SK-N-SH treated with all-trans-retinoic acid at 6 μM for 48 hours (cell line): ENCODE measurements around the gene KCNIP4.

ENCODE experiments used
- ARNTL ChIP-seq: fragments of 450-650 bp; formaldehyde crosslinking; IDR thresholded peaks from 2 replicates; pipeline ENCODE4 v1.5.0; 2020; ENCODE audit warnings: low read depth, mild to moderate bottlenecking, moderate library complexity, borderline replicate concordance
- ESRRG ChIP-seq: fragments of 250-450 bp; sonication (Bioruptor Pico); IDR thresholded peaks from 2 replicates; pipeline ENCODE4 v1.6.1; 2021; ENCODE audit warnings: mild to moderate bottlenecking
- GLIS3 ChIP-seq: fragments of 250-450 bp; sonication (Bioruptor Pico); IDR thresholded peaks from 2 replicates; pipeline ENCODE4 v1.5.0; 2020; ENCODE audit warnings: mild to moderate bottlenecking, moderate library complexity
- ISL1 ChIP-seq: fragments of 250-450 bp; sonication (Bioruptor Pico); IDR thresholded peaks from 2 replicates; pipeline ENCODE4 v2.1.2; 2022; ENCODE audit warnings: mild to moderate bottlenecking, moderate library complexity
- OSR1 ChIP-seq: fragments of 250-450 bp; sonication (Bioruptor Pico); IDR thresholded peaks from 2 replicates; pipeline ENCODE4 v1.8.0; 2022; ENCODE audit warnings: moderate library complexity, mild to moderate bottlenecking, inconsistent platforms
- PPARA ChIP-seq: fragments of 250-450 bp; sonication (Bioruptor Pico); IDR thresholded peaks from 2 replicates; pipeline ENCODE4 v1.5.0; 2020; ENCODE audit warnings: mild to moderate bottlenecking, borderline replicate concordance
- RARB ChIP-seq: fragments of 250-450 bp; sonication (Bioruptor Pico); IDR thresholded peaks from 2 replicates; pipeline ENCODE4 v1.8.0; 2021; ENCODE audit warnings: mild to moderate bottlenecking, moderate library complexity
- ZC3H10 ChIP-seq: fragments of 250-450 bp; sonication (Bioruptor Pico); IDR thresholded peaks from 2 replicates; pipeline ENCODE4 v1.5.1; 2021; ENCODE audit warnings: mild to moderate bottlenecking, moderate library complexity
- ZFP3 ChIP-seq: fragments of 250-450 bp; sonication (Bioruptor Pico); IDR thresholded peaks from 2 replicates; pipeline ENCODE4 v1.5.0; 2020; ENCODE audit warnings: mild to moderate bottlenecking, moderate library complexity
- ZFP30 ChIP-seq: fragments of 450-650 bp; formaldehyde crosslinking; IDR thresholded peaks from 2 replicates; pipeline ENCODE4 v1.5.0; 2022; ENCODE audit warnings: mild to moderate bottlenecking, moderate library complexity
- ZNF565 ChIP-seq: fragments of 450-650 bp; formaldehyde crosslinking; conservative IDR thresholded peaks from 2 replicates; pipeline ENCODE4 v1.5.0; 2020; ENCODE audit warnings: low read depth, mild to moderate bottlenecking, moderate library complexity
- ZNF8 ChIP-seq: fragments of 450-650 bp; formaldehyde crosslinking; IDR thresholded peaks from 2 replicates; pipeline ENCODE4 v1.5.0; 2020; ENCODE audit warnings: mild to moderate bottlenecking, moderate library complexity
- TF ChIP-seq, protein P1 (sequence below): fragments of 250-450 bp; sonication (Bioruptor Pico); IDR thresholded peaks from 2 replicates; pipeline ENCODE4 v1.5.1; 2020; ENCODE audit warnings: low read depth, mild to moderate bottlenecking, moderate library complexity
- TF ChIP-seq, protein P2 (sequence below): fragments of 250-450 bp; sonication (Bioruptor Pico); IDR thresholded peaks from 2 replicates; pipeline ENCODE4 v1.8.0; 2020; ENCODE audit warnings: mild to moderate bottlenecking, moderate library complexity, borderline replicate concordance

DNA sequence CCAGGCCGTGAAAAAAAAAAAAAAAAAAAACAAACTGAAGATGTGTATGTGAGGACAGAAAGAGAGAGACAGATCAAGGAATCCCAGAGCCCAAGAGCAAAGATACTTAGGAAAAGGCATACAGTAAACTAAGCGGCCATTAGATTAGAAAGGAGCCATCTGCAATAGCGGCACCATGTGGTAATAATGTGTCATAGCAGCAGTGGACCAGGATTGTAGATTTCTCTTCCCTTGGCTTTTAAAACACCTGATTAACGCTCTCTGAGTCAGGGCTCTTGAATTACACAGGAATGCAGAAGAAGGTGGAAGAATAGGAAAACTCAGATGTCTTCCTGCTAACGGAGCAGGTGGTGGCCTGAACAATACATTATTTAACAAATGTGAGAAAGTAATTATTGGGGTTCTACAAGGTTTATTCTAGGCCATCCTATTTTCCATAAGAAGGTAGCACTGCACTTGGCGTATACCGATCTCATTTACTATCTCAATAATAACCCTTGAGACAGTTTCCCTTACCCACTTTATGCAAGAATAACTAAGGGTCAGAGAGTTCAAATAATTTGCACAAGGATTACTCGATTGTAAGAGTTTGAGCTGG is 182.7 kb downstream of the KCNIP4 start:
- no peak for TF ChIP-seq ARNTL (CRISPR knock-in tag)
- TF ChIP-seq ZC3H10: no peak
- TF ChIP-seq, protein P1, sequence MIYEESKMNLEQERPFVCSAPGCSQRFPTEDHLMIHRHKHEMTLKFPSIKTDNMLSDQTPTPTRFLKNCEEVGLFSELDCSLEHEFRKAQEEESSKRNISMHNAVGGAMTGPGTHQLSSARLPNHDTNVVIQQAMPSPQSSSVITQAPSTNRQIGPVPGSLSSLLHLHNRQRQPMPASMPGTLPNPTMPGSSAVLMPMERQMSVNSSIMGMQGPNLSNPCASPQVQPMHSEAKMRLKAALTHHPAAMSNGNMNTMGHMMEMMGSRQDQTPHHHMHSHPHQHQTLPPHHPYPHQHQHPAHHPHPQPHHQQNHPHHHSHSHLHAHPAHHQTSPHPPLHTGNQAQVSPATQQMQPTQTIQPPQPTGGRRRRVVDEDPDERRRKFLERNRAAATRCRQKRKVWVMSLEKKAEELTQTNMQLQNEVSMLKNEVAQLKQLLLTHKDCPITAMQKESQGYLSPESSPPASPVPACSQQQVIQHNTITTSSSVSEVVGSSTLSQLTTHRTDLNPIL (CRISPR knock-in tag): no peak
- no peak for TF ChIP-seq GLIS3
- no peak for TF ChIP-seq ZFP3 (CRISPR knock-in tag)
- 0 out of 2 replicates have a peak, but pooled peaks have one; percentile 15 for TF ChIP-seq ZNF8 (CRISPR knock-in tag)
- TF ChIP-seq, protein P2, sequence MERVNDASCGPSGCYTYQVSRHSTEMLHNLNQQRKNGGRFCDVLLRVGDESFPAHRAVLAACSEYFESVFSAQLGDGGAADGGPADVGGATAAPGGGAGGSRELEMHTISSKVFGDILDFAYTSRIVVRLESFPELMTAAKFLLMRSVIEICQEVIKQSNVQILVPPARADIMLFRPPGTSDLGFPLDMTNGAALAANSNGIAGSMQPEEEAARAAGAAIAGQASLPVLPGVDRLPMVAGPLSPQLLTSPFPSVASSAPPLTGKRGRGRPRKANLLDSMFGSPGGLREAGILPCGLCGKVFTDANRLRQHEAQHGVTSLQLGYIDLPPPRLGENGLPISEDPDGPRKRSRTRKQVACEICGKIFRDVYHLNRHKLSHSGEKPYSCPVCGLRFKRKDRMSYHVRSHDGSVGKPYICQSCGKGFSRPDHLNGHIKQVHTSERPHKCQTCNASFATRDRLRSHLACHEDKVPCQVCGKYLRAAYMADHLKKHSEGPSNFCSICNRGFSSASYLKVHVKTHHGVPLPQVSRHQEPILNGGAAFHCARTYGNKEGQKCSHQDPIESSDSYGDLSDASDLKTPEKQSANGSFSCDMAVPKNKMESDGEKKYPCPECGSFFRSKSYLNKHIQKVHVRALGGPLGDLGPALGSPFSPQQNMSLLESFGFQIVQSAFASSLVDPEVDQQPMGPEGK: no peak
- no peak for TF ChIP-seq RARB (CRISPR knock-in tag)
- no peak for TF ChIP-seq PPARA (CRISPR knock-in tag)
- TF ChIP-seq ISL1 (CRISPR knock-in tag): no peak
- no peak for TF ChIP-seq ZFP30 (CRISPR knock-in tag)
- no peak for TF ChIP-seq OSR1 (CRISPR knock-in tag)
- TF ChIP-seq ZNF565: no peak
- TF ChIP-seq ESRRG (CRISPR knock-in tag): no peak
